ENCODE measurements around the gene STUB1.
A peak's percentile ranks its signal among the peaks of the same experiment; 100 is the strongest.

STUB1 gene

GRCh38 chr16:732332-732731 lies 52.1 kb downstream of the STUB1 start:
- Histone ChIP-seq H3K4me2 (ENCODE audit: low read length) (no peak overlapping the region), H3K36me3 (ENCODE audit: insufficient read depth, low read length) (peaks cover 69% of the 10 kb centered on the region), H4K20me1 (ENCODE audit: insufficient read depth, low read length) (no peaks in the 10 kb centered on the region)

More at GRCh38 chr16:732332-732731, 52.1 kb downstream of the STUB1 start:
- TF ChIP-seq EZH2 (IDR thresholded peaks at IDR 0.05; ENCODE audit: borderline replicate concordance, low read length) (no peak), CTCF (IDR thresholded peaks at IDR 0.05; ENCODE audit: low read length) (no peak)
- Histone ChIP-seq H3K27ac (ENCODE audit: low read depth, low read length, poor library complexity, severe bottlenecking) (peak overlapping the region; percentile 34), H3F3A (ENCODE audit: insufficient read depth, low read length) (no peaks in the 10 kb centered on the region), H3K9me3 (ENCODE audit: low read length) (no peaks in the 10 kb centered on the region), H3K9ac (ENCODE audit: low read length) (no peak overlapping the region), H3K4me3 (ENCODE audit: low read depth, low read length, poor library complexity, severe bottlenecking) (no peak overlapping the region), H3K27me3 (ENCODE audit: insufficient read depth, low read length) (no peaks in the 10 kb centered on the region), H2AFZ (ENCODE audit: low read length) (no peak overlapping the region), H3K9me2 (ENCODE audit: low read depth, low read length) (no peaks in the 10 kb centered on the region), H3K79me2 (ENCODE audit: insufficient read depth, low read length) (no peaks in the 10 kb centered on the region), H3K4me1 (ENCODE audit: insufficient read depth, low read length, severe bottlenecking) (peaks cover 30% of the 10 kb centered on the region)

Measured in OCI-LY1 (cell line).